CD4-positive, alpha-beta T cell treated with Interleukin-17A for 1 hour (primary cell): Measurements from ENCODE around the gene BCDIN3D.
"Not testable (repeated sequence)": the region's sequence is repeated elsewhere in the genome, so short reads cannot be mapped to it uniquely, and the experiment has no call there.

Source experiments
- DNase-seq: peaks from one replicate; pipeline ENCODE4 v3.0.0-alpha.2; 2020

BCDIN3D gene

GRCh38 chr12:49842519-49843352 is at the start of gene BCDIN3D:
TSS of gene BCDIN3D (minus strand) at chr12:49843106. CDS start at chr12:49843087, 19 bp downstream.
- peak; percentile 92 for DNase-seq

DNA sequence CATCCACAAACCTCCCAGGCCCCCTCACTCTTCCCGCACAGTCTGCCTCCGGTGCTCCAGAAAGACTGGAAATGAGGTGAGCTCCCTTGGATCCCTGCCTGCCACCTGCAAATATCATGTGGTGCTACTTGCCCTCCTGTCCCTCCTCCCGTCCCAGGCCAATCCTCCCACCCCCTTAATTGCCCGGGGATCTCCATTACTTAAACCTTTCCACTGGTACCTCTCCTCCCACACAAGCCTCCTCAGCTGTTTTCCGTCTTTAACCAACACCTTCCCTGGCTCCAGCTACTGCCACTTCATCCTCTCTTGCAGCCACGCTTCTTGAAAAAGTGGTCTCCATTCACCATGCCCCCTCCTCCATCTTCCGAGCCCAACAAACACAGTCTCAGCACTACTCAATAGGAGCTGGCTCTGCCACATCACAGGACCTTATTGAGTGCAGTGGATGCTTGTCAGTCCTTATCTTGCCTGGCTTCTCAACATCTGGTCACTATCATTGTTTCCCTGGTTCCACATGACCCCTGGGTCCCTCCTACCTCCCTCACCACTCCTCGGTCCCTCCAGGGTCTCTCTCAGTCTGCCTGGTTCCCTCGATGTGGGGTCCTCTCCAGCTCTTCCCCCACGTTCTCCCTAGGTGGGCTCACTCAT is 49.3 kb upstream of the BCDIN3D start:
- DNase-seq: no peak

DNA sequence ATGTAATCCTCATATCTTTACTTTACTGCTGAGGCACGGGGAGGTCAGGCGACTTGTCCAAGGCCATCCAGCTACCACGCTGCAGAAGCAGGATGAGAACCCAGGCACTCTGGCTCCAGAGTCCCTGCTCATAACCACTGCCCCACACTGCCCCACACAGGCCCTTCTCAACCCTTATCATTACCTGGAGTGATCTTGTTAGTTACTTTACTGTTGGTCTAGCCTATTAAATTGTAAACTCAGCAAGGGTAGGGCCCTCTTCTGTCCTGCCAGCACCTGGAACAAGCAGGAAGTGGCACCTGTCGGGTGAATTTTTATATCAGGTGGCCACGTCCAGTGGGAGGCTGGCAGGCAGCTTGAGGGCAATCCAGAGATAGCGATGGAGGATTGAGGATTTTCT is 48.6 kb upstream of the BCDIN3D start:
- DNase-seq: no peak

GRCh38 chr12:49891012-49891411 is 48.1 kb upstream of the BCDIN3D start:
- no peak for DNase-seq

DNA sequence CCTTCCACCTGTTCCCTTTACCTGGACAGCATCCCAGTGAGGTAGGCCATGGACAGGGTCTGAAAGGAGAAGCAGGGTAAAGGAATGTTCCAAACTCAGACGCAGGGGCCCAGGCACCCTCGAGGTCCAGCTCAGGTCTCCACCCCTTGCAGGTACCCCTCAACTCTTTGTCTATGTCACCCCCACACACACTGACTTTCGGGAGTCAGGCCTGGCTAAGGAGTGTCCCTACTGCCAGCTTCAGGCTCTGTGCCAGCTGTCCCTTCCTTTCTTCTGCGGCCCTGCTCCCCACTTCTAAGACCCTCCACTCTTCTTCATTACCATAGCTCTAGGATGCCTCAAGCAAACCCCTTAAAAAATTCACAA is 47.2 kb upstream of the BCDIN3D start:
- no peak for DNase-seq

- no peak for DNase-seq
These were observed 46.6 kb upstream of the BCDIN3D start for GRCh38 chr12:49889361-49890095.

DNA sequence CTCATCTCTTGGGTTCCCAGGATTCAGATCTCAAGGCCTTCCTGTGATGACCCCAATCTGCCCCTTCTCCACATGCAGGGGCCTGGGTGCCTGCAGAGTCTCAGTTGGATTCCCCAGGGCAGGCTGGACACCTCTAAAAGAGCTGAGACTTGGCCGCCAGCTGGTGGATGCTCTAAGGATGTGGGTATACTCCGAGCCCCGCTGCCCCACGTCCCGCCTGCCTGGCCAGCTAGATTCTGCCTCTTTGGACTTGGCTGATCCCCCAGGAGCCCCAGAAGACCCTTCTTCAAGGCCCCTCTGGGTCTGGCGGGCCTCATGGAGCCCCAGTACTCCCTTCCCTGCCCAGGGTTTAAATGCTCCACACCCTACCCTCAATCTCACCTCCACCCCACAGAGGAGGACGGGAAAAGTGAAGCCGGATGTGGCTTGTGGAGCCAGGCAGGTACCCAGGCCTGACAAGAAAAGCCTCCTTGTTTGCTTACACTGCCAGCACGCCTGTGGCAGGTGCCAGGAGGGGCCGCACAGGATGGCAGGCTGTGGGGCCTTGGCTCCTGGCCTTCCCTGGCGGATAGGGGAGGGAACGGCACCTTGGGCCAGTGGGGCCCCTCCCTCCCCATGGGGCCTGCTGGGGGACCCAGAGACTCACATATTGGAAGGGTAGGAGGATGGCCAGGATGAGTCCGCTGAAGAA is 45.7 kb upstream of the BCDIN3D start:
- no peak for DNase-seq

- no peak for DNase-seq
These were observed 44.9 kb upstream of the BCDIN3D start for GRCh38 chr12:49887536-49888401.

DNA sequence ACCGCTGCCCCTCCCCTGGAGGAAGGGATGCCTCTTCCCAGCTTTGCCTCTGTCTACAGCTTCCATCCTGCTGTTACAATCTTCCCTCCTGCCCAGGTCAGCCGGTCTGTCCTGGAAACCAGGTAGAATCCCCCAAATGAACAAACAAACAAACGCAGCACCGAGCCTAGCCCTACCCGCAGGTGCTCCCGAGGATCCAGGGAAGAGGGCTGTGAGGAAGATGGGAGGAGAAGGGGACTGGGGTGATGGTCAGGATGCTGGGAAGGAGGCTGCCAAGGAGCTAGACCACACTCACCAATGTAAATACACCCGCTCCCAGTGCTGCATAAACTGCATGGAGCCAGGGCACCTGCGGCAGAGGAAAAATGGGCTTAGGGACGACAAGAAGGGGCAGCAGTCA is 44.2 kb upstream of the BCDIN3D start:
- DNase-seq: no peak

DNA sequence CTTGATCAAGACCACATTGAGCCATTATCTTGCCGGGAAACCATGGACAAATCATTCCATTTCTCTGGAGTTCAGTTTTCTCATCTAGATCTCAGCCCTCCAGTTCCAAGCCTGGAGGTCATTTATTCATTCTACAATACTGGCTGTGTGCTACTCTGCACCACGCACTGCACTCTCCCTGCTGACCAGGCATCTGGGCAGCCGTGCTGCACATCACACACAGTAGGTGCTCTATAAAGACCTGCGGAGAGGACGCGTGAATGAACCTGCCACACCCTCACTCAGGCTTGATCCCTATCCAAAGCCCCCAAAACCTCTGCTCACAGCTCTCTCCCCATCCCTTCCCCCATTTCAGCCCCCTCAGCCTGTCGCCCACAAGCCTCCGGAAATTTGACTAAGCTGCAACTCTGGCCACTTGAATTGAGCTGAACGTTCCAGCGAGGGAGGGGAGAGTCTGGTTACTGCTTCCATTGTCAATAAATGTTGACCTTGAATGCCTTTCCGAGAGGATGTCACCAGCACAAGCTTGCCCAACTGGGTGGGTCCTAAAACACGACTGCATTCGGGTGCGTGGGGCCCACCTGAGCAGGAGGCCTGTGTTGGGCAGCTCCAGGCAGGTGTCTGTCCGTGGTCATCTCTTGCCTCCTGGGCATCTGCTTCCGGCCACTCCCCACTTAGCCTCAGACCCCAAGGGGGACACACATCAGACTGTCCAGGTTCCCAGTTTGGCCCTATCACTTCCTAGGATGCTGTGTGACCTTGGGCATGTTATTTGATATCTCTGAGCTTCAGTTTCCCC is 43.0 kb upstream of the BCDIN3D start:
- DNase-seq: no peak

DNA sequence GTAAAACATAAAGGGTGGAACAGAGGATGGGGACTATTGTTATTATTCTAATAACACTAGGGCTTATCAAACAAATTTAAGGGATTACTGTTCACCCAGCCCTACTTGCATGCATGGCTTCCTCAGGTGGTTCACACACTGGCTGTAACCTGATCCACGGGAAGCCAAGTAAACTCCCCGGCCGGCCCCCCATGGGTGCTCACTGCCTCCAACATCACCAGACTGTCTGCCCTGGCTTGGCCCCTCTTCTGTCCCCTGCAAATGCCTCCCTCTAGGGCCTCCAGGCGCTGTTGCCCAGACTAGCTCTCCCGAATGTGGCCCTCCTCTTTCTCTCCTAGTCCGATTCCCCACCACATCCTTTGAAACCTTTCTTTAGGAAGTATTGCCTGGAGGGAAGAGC is 42.2 kb upstream of the BCDIN3D start:
- no peak for DNase-seq

DNA sequence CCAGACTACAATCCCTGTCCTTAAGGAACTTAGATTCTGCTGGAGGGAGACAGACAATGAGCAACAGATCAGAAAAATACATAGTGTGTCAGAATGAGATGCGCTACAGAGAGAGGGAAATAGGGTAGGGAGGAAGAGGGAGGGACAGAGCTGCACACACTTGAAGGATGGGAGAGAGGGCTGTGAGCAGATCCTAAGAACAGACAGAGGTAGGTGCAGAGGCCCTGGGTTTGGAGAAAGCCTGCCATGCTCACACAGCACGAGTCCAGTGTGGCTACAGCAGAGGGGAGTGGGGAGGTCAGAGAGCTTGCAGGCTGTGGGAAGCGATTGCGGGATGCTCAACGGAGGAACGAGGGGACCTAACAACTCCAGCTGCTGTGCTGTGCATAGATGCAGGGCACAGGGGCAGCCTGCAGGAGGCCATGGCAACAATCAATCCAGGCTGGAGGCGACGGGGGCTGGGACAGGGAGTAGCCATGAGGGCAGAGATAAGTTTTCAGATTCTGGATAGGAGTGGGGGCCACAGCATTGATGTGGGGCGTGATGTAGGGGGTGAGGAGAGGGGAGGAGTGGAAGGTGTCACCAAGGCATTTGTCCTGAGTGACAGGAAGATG is 40.1 kb upstream of the BCDIN3D start:
- no peak for DNase-seq

DNA sequence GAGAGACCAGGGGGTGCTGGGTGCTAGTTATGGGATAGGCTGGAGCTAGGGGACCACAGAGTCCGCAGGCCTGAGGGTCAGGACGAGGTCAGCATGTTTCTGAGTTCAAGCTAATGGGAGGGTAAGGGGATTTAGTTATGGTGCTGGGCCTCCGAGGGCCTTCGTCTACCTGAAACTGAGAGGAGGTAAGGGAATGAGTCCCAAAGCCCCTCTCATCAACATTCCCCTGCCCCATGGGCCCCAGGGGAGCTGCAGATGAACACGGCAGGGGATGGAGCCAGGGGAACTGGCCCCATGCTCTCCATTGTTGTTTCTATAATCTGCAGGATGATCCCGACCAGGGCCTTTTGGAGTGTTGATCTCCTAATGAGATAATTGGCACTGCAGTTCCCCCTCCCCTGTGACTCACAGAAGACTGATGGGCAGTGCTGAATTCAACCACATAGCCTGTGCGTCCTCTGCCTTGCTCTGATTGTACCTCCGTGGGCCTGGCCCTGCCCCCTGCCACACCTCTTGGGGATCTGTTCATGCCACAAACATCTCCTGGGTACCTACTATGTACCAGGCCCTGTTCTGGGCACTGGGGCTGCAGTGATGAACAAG is 39.4 kb upstream of the BCDIN3D start:
- no peak for DNase-seq

DNA sequence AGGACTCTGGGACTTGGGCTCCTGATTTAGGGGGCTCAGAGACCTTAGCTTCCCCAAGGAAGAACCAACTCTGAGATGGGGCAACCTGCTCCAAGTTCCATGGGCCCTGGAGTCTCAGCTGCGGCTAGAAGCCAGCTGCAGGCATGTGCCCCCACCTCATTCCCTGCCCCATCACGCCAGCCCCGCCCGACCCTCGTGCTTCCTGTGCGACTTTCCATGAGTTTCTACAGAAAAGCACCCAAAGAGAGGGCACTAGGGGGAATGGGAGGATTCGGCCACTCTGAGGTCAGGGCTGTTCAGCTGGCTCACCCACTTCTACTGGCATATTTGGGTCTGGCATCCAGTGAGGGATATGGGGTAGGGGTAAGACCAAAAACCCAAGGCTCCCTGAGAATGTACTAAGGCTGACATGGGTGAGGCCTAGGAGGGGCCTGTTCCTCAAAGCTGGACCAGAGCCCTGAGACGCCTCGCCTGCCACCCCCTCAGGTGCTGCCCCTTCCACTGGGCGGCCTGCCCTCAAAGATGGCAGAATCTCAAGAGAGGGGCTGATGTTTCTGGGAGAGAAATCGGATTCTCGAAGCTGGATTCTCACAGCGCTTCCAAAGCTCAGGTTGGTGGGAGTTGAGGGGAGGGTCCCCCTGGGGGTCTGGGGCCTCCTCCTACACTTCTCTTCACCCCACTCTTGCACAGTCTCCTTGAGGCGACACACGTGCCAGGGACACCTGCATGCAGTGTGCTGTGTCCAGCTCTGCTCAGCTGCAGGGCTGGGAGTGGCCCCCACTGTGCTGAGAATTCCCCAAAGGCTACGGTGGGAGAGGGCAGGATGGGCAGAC is 38.7 kb upstream of the BCDIN3D start:
- no peak for DNase-seq

- DNase-seq: no peak
These were observed 38.0 kb upstream of the BCDIN3D start for GRCh38 chr12:49880756-49881414.

- not testable (repeated sequence) for DNase-seq
These were observed 36.2 kb upstream of the BCDIN3D start for GRCh38 chr12:49879065-49879464.

- DNase-seq: no peak
These were observed 35.1 kb upstream of the BCDIN3D start for GRCh38 chr12:49878021-49878420.

DNA sequence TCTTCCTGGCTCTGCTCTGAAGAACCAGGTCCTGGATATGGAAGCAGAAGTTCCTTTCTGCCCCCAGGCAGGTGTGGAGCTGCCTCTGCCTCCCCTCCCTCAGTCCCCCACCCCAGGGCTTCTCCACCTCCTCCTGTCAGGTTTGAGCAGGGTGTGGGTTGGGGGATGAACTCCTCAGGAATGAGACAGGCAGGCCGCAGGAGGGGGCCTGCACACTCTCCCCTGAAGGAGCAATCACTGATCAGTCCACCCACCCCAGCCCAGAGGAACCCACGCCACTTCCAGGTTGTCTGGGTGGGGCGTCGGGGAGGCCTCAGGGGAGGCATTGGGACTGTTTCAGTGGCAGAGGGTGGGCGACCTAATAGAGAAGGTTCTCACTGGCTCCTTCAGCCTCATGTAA is 34.2 kb upstream of the BCDIN3D start:
- no peak for DNase-seq

DNA sequence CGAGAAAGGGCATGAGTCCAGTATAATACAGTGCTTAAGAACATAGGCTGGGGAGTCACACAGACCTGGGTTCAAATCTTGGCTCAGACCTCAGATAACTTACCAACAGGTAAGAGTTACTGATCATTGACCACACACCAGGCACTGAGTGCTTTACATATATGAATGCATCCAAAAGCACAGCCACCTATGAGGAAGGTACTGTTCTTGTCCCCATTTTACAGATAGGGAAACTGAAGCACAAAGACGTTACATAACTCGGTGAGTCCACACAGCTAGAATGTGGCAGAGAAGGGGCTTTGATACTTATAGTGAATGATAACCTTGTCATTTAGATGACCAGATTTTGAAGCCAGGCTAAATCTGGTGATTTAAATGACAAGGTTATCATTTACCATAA is 33.2 kb upstream of the BCDIN3D start:
- no peak for DNase-seq
